ENCODE results near the gene WWOX.

- TF ChIP-seq RAD21 (conservative IDR thresholded peaks at IDR 0.05) (no peak), REST (IDR thresholded peaks at IDR 0.05; ENCODE audit: borderline replicate concordance) (no peak), CTCF (IDR thresholded peaks at IDR 0.05; ENCODE audit: poor library complexity, severe bottlenecking) (no peak), POLR2AphosphoS5 (IDR thresholded peaks at IDR 0.05) (no peak), EZH2 (IDR thresholded peaks at IDR 0.05; ENCODE audit: borderline replicate concordance, insufficient read depth, low read length, poor library complexity, severe bottlenecking) (no peak), TAF1 (IDR thresholded peaks at IDR 0.05; ENCODE audit: low read depth) (no peak), EP300 (conservative IDR thresholded peaks at IDR 0.05; ENCODE audit: poor library complexity, severe bottlenecking) (no peak), SMC3 (conservative IDR thresholded peaks at IDR 0.05; ENCODE audit: poor library complexity) (no peak)
These were observed 373.7 kb downstream of the WWOX start for GRCh38 chr16:78473031-78473699.

All from neural cell (in vitro differentiated cells).